ENCODE data around the gene NCKAP5. TPM values are rescaled to one million over a fixed set of nuclear protein-coding genes. Genes with fewer than 3 reads are reported as not detected.

Gene NCKAP5
- polyA plus RNA-seq, 3 donors: not detected

GRCh38 chr2:132941296-132942020, 626.8 kb downstream of the NCKAP5 start:
- Mint-ChIP-seq H3K9me3 (peaks cover 0 to 3% (median 2%) of the 10 kb centered on the region in 7 donors), H3K4me1 (no peaks in the 10 kb centered on the region), H3K27me3 (ENCODE audit: low read depth in 3 of 3) (peaks cover 0 to 5% (median 0%) of the 10 kb centered on the region in 3 donors), H3K27ac (no peak overlapping the region), H3K4me3 (no peak overlapping the region), H3K36me3 (no peaks in the 10 kb centered on the region)
- Histone ChIP-seq H3K9ac (ENCODE audit: insufficient read depth, low read length, poor library complexity, severe bottlenecking) (no peak overlapping the region), H3K9me3 (replicated peaks in 1 of 2; ENCODE audit: control insufficient read depth in 1 of 2, insufficient read depth in 1 of 2, low read length in 2 of 2) (no peaks in the 10 kb centered on the region), H3K27me3 (ENCODE audit: control insufficient read depth in 2 of 2, insufficient read depth in 2 of 2, low read length in 2 of 2) (no peaks in the 10 kb centered on the region), H4K20me1 (ENCODE audit: insufficient read depth, low read length) (no peaks in the 10 kb centered on the region), H3K4me2 (replicated peaks; ENCODE audit: extremely low read depth, low read length, poor library complexity, severe bottlenecking) (no peak overlapping the region), H3K4me1 (ENCODE audit: control insufficient read depth in 1 of 2, insufficient read depth in 2 of 2, low read length in 2 of 2) (no peaks in the 10 kb centered on the region), H2AFZ (ENCODE audit: insufficient read depth, low read depth, low read length, poor library complexity, severe bottlenecking) (no peak overlapping the region), H3K36me3 (replicated peaks in 1 of 2; ENCODE audit: control insufficient read depth in 1 of 2, insufficient read depth in 2 of 2, low read length in 2 of 2) (no peaks in the 10 kb centered on the region), H3K4me3 (replicated peaks in 1 of 3; ENCODE audit: low read depth in 2 of 3, low read length in 3 of 3) (no peak overlapping the region), H3K27ac (ENCODE audit: low read depth in 1 of 2, low read length in 2 of 2) (no peak overlapping the region), H3K79me2 (ENCODE audit: insufficient read depth, low read length) (no peaks in the 10 kb centered on the region)
- intact Hi-C loops (cut with micrococcal nuclease): no loop called here
- no peak for DNase-seq
- WGBS (ENCODE audit: insufficient coverage): 100% methylated on average over 1 of the region's 4 CpGs
- no peak for TF ChIP-seq CTCF (IDR thresholded peaks at IDR 0.05)

DNA sequence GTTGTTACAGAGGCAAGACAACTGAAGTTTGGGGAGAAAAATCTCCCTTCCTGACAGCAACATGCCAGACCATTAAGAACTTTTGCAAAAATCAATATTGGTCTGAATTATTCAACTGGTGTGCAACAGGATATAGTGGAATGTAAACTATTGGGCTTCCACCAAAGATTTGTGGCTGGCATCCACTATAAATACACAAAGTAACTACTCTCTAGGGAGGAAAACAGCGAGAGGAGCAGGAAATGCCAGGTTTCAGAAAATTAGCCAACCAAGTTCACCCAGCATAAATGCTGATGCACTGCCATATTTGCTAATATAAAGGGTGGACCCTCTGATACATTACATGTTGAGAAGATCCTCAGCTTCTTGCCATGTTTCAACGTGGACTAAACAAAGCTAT, 630.6 kb downstream of the NCKAP5 start:
- Mint-ChIP-seq H3K9me3 (peaks cover 0 to 3% (median 0%) of the 10 kb centered on the region in 7 donors), H3K27me3 (ENCODE audit: low read depth in 3 of 3) (peaks cover 0 to 1% (median 0%) of the 10 kb centered on the region in 3 donors), H3K4me3 (no peak overlapping the region), H3K27ac (no peak overlapping the region), H3K36me3 (no peaks in the 10 kb centered on the region), H3K4me1 (no peaks in the 10 kb centered on the region)
- Histone ChIP-seq H3K27ac (ENCODE audit: low read depth in 1 of 2, low read length in 2 of 2) (no peak overlapping the region), H3K27me3 (ENCODE audit: control insufficient read depth in 2 of 2, insufficient read depth in 2 of 2, low read length in 2 of 2) (no peaks in the 10 kb centered on the region), H3K4me3 (replicated peaks in 1 of 3; ENCODE audit: low read depth in 2 of 3, low read length in 3 of 3) (no peak overlapping the region), H3K79me2 (ENCODE audit: insufficient read depth, low read length) (no peaks in the 10 kb centered on the region), H4K20me1 (ENCODE audit: insufficient read depth, low read length) (no peaks in the 10 kb centered on the region), H3K4me2 (replicated peaks; ENCODE audit: extremely low read depth, low read length, poor library complexity, severe bottlenecking) (no peak overlapping the region), H3K9ac (ENCODE audit: insufficient read depth, low read length, poor library complexity, severe bottlenecking) (no peak overlapping the region), H3K36me3 (replicated peaks in 1 of 2; ENCODE audit: control insufficient read depth in 1 of 2, insufficient read depth in 2 of 2, low read length in 2 of 2) (no peaks in the 10 kb centered on the region), H3K9me3 (replicated peaks in 1 of 2; ENCODE audit: control insufficient read depth in 1 of 2, insufficient read depth in 1 of 2, low read length in 2 of 2) (no peaks in the 10 kb centered on the region), H3K4me1 (ENCODE audit: control insufficient read depth in 1 of 2, insufficient read depth in 2 of 2, low read length in 2 of 2) (no peaks in the 10 kb centered on the region), H2AFZ (ENCODE audit: insufficient read depth, low read depth, low read length, poor library complexity, severe bottlenecking) (no peak overlapping the region)
- intact Hi-C loops (cut with micrococcal nuclease): no loop called here
- WGBS (ENCODE audit: insufficient coverage): no CpG with 5 or more reads among the region's 2 CpGs
- TF ChIP-seq CTCF (IDR thresholded peaks at IDR 0.05): no peak
- no peak for DNase-seq
